GM12878 (cell line): ENCODE data around the gene RASA1.

Source experiments
- ATF2 ChIP-seq: IDR thresholded peaks from 2 replicates; pipeline ENCODE4 v1.6.1; 2012; ENCODE audit warnings: low read length, inconsistent platforms
- CTCF ChIP-seq, 3 experiments: IDR thresholded peaks in 2 of 3; conservative IDR thresholded peaks in 1 of 3; 2 replicates each; pipeline ENCODE4 v1.5.1; 2011; ENCODE audit warnings: low read depth in 3 of 3, low read length in 3 of 3, mild to moderate bottlenecking in 3 of 3, control low read depth in 2 of 3, moderate library complexity in 2 of 3, inconsistent platforms in 1 of 3, mixed read lengths in 1 of 3; ENCODE audit not compliant: control insufficient read depth in 2 of 3, insufficient read depth in 1 of 3; ENCODE audit errors: extremely low read depth in 1 of 3
- EZH2 ChIP-seq: IDR thresholded peaks from 2 replicates; pipeline ENCODE4 v1.6.1; 2012; ENCODE audit warnings: low read depth, mild to moderate bottlenecking, control low read depth, inconsistent platforms, low read length, borderline replicate concordance; ENCODE audit not compliant: control insufficient read depth
- RAD21 ChIP-seq: IDR thresholded peaks from 2 replicates; pipeline ENCODE4 v1.6.1; 2011; ENCODE audit warnings: mild to moderate bottlenecking, low read depth, low read length, moderate library complexity; ENCODE audit not compliant: insufficient read depth
- RELA ChIP-seq: fragments of 450-650 bp; IDR thresholded peaks from 2 replicates; pipeline ENCODE4 v1.8.0; 2014; ENCODE audit warnings: borderline replicate concordance; ENCODE audit not compliant: partially characterized antibody
- SP1 ChIP-seq: IDR thresholded peaks from one replicate; pipeline ENCODE4 v1.6.1; 2011; ENCODE audit warnings: low read depth, low read length
- SREBF2 ChIP-seq: IDR thresholded peaks from 2 replicates; pipeline ENCODE4 v1.6.1; 2012; ENCODE audit warnings: mild to moderate bottlenecking, low read length

GRCh38 chr5:87267574-87268125 is at the start of gene RASA1:
- TF ChIP-seq ATF2, result no peak
- TF ChIP-seq RAD21, result peak; percentile 30
- TF ChIP-seq RELA, result no peak
- TF ChIP-seq CTCF (IDR thresholded peaks at IDR 0.05 in 2 of 3, conservative IDR thresholded peaks at IDR 0.05 in 1 of 3; ENCODE audit: control insufficient read depth in 2 of 3, extremely low read depth in 1 of 3, insufficient read depth in 1 of 3, low read depth in 3 of 3, low read length in 3 of 3), result no peak
- TF ChIP-seq EZH2, result no peak
- TF ChIP-seq SP1, result no peak
- no peak for TF ChIP-seq SREBF2
